Measurements from ENCODE around the gene RCSD1.
A peak's percentile ranks its signal among the peaks of the same experiment; 100 is the strongest.

The RCSD1 gene

GRCh38 chr1:167618789-167619188 is 11.2 kb upstream of the RCSD1 start:
- DNase-seq, result no peak

DNA sequence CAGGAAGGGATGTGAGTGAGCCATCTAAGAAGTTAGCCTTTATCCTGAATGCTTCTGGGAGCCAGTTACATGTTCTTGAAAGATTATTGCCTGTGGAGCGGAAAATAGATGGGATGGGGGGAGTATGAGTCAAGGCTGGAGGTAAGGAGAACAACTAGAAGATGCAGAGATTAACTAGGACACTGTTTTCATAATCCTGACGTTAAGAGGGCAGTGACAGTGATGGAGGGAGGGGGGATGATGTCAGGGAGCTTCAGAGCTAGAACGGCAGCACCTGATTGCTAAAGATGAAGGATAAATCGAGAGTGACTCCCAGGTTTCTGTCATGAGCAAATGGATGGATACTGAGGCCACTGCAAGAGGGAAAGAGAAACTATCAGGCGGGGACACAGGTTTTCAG is 10.0 kb upstream of the RCSD1 start:
- DNase-seq, result no peak

DNA sequence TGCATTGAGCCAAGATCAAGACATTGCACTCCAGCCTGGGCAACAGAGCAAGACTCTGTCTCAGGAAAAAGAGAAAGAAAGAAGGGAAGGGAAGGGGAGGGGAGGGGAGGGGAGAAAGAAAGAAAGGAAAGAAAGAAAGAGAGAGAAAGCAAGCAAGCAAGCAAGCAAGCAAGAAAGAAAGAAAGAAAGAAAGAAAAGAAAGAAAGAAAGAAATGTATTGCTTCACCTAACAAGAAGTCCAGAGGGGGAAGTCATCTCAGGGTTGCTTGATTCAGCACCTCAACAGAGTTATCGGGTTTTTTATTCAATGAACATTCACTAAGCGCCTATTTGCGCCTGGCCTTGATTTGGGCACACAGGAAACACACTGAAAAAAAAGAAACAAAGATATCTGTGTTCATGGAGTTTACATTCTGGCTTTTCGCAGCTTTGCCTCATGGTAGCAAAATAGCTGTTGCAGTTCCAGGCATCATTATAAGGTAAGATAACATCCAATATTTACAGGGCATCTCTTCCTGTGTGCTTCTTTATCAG is 8.2 kb upstream of the RCSD1 start:
- no peak for DNase-seq

- no peak for DNase-seq
Observed at GRCh38 chr1:167623951-167624350, 6.1 kb upstream of the RCSD1 start.

GRCh38 chr1:167625040-167625823 is 4.8 kb upstream of the RCSD1 start:
- no peak for DNase-seq

DNA sequence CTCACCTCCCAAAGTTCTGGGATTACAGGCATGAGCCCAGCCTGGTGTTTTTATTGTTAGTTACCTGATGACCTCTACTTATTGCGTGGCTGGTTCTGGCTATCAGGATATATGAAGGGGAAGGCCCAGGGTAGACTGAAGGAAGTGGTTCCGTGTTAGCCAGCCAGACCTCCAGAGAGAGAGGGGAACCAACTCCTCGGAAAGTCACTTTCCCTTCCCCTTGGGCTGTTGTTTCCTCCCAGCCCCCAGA is 2.5 kb upstream of the RCSD1 start:
- DNase-seq, result no peak

DNA sequence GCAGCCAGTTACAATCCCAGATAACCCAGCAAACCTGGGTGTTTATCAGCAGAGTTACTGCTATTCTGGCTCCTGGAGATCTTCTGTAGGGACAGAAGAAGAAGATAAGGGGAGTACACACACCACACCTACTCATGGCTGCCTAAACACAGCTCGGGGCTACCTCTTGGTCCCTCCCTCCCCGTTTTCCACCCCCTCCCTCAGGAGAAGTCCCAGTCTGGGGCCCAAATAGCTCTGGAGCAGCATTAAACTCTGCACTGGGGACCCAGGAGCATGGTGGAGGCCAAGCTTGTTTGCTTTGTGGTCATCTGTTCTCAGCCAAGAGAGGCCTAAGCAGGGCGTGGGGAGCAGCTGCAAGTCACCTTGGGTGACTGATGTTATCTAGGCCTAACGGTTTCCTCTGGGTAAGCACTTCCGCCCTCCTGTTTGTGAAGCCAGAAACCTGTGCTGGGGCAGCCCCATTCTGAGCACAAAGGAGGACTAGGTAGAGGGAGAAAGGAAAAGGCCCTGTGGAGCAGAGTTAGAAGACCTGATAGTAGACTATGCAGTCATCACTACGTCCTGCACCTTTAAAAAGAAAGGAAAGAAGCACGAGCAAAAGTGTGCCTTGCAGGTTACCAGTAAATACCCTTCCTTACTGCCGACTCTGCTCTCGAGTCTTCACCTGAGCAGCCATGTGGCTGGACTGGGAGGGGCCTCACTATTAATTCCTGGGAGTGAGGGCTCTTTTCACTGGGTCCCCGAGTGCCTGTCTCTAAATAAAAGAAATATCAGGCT is 2.0 kb upstream of the RCSD1 start:
- peak; percentile 64 for DNase-seq

DNA sequence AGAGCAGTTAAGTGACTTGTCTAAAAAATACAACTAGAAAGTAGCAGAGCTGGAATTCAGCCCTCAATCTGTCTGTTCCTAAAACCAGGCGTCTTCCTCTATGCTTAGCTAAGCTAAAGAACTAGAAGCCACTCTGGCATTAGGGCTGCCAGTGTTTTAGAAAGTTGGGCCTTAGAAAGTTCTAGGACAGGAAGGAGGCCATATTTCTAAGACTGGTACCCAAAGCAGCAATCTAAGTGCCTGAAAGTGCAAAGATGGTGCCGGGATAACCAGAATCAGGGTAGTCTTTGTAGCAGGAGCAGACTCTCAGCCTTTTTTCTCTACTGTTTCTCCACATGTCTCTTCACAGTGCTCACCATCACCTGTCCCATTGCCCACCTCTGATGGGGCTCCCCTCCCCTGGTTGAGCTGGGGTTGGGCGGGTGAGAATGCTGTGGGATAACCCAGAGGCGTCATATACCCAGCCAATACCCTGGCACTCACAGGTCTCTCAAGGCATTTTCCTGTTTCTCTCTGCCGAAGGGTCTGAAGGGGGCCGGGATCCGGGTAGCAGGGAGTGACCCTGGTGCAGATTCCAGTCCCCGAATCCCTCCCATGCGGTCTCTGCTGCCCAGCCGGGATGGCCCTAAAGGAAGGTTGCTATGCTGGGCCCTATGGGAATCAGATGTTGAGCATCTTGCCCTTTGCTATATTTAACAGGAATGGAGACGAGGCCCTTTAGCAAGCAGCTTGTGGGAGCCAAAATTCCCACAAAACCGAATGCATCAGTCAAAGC is 1.1 kb upstream of the RCSD1 start:
- no peak for DNase-seq

DNA sequence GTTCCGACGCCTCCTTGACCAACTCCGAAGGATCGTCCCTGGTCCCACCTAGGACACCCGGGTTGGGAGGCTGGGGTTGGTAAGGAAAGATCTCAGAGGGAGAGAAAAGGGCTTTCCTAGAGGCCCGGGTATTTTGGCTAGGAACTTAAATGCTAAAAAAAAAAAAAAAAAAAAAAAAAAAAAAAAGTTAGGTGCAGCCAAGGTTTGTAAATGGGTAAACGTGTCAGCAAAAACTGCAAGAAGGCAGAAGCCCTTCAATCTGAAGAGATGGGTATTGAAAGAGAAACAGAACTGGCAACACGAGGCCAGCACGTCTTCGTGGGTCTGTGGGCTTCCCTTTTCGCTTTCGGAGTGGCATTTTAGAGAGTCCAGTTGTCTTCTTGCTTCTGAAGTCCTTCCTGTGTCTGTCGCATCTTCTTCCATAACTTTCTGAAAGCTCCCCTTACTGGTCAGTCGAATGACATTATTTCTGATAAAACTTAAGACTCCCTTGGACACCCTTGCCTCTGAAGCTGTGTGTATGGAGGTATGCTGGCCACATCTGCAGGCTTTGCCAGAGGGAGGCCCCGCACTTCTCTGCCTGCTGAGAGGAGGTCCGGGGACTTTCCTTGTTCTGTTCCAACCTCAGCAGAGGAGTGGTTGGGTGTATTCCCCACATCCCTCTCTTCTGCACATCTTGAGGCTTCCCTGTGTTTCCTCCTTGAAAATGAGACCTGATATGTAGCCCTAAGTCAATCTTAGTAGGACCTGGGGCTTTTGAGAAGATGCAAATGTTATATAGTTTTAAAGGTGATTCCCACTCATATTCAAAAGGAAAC is 745 bp downstream of the RCSD1 start:
- no peak for DNase-seq

- DNase-seq, result no peak
Observed at GRCh38 chr1:167631386-167631935, 1.4 kb downstream of the RCSD1 start.

DNA sequence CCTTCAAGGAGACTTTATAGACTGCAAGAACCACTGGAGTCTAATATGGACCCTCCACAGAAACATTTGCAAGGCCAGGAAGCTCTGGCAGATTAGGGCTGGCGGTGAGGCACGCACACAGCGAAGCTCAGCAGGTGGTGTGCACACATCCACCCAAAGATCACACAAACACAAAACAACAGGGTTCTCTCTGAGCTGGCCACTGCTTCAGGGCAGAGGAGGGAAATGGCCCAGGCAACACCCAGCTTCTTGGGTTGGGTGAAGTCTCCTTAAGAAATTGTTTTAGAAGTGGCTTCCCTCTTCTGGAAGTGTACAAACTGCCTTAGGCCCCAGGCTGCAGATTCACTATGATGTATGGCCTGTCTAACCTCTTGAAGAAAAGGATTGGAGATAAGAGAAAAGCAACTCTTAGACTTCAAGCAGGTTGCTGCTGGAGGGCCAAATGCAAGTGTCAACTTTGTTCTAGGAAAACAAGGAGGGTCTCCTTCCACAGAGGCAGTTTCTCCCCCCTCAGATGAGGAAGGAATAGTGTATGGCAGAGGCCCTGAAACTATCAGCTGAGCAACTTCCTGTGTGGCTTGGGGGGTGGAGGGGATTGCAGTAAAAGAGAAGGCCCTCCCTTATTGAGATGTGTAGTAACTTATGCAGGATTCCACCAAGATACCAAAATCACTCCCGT is 2.0 kb downstream of the RCSD1 start:
- no peak for DNase-seq

DNA sequence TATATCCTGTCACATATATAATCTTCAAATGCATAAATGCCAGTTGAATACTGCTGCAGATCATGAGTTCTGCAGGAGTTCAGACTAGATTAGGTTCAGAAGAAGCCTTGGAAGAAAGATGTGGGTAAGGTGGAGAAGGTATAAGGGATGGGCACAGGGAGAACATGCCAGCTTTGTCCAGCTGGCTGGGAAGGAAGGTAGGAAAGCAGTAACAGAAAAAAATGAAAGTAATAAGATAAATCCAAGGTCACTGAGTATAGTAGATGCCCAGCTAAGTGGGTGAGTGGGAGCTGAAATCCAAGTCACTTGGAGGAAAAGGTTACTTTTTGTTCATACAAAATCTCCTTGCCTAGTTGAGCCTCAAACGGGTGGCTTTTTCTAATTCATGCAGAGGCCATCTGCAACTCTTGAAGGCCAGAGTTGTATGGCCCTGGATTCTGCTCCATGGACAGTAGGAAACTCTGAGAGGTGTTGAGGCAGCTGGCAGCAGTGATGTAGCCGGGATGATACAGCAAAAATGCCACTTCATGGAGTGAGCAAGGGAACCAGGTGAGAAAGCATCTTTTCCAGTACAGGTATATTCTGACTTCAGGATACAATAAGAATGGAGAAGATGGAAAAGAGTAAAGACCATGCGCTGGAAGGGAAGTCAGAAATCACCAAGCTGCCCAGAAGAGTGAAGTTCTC is 3.4 kb downstream of the RCSD1 start:
- DNase-seq, result no peak

GRCh38 chr1:167634435-167634834 is 4.4 kb downstream of the RCSD1 start:
- DNase-seq, result no peak

GRCh38 chr1:167635156-167635648 is 5.2 kb downstream of the RCSD1 start:
- no peak for DNase-seq

DNA sequence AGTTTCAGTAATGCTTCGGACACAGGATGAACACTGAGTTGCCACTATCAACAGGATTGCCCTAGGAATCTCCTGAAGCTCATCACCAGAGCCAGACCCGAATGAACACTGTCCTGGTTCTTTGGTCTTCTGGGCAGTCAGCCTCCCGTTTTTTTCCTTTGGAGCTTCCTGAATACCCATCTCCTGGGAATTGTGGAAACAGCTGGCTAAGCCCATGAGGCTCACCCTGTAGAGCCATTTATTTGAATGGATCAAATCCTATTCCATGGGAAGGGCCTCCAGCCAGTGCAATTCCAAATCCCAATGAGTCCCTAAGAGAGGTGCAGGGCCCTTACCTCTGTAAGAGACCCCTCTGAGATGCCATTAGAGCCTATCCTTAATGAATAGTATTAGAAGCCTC is 5.9 kb downstream of the RCSD1 start:
- no peak for DNase-seq

- no peak for DNase-seq
Observed at GRCh38 chr1:167638064-167638463, 8.0 kb downstream of the RCSD1 start.

DNA sequence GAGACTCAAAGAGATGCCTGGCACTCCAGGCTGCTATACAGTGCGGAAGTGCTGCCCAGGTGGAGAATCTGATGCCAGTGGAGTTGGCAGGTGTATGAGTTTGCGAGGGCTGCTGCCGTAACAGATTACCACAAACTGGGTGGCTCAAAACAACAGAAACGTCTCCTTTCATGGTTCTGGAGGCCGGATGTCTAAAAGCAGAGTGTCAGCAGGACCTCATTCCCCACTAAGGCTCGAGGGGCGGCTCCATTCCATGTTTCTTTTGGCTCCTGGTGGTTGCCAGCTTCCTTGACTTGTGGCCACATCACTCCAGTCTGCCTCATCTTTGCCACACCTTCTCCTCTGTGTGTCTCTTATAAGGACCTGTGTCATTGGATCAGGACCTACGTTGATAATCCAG is 10.0 kb downstream of the RCSD1 start:
- DNase-seq, result no peak

- DNase-seq, result no peak
Observed at GRCh38 chr1:167641786-167642500, 11.9 kb downstream of the RCSD1 start.

- no peak for DNase-seq
Observed at GRCh38 chr1:167642501-167642826, 12.4 kb downstream of the RCSD1 start.

DNA sequence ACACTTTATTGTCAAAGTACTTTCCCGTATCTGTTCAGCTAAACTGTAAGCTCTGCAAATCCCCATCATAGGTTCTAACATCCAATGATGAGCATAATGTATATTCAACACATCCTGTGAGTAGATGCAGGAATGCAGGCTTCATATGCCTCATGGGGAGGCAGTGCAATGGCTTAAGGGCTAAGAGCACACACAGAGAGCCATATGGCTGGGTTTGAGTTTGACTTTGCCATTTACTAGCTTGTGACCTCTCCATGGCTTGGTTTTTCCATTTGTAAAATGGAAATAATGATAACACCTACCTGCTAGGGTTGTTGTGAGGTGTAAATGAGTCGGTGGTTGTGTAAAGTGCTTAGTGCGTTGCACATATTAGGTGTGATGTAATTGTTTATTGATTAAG is 13.4 kb downstream of the RCSD1 start:
- DNase-seq, result no peak
